ENCODE data around the gene FUT8. TPM values are rescaled to one million over a fixed set of nuclear protein-coding genes. Genes with fewer than 3 reads are reported as not detected.
"Not testable (repeated sequence)": the region's sequence is repeated elsewhere in the genome, so short reads cannot be mapped to it uniquely, and the experiment has no call there.

Gene FUT8
- total RNA-seq, 2 donors from 2014 or later: 56.6 to 98.8 TPM

DNA sequence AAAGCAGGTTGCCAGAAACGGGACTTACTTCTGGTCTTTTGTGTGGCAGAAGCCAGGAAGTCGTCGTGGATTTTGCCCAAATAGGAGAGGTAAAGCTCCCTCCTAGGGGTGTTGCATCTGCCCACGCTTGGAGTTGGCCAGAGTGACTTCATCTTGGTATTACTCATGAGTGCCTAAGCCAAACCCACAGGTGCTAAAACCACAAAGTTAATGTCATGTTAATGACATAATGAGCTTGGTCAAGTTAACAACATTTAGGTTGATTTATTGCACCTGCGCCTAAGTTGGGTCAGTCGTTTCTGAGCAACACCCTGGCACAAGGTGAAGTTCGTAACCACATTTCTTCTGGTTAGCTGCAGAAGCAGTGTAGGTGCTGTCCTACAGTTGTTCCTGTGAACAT is 225.2 kb downstream of the FUT8 start:
- Mint-ChIP-seq H3K36me3 (peaks cover 9 to 31% of the 10 kb centered on the region in 2 donors), H3K27ac (peak overlapping the region in 1 of 2 donors; percentile 13), H3K9me3 (no peaks in the 10 kb centered on the region)
- ATAC-seq (peak; percentile 92 to 99), DNase-seq (ENCODE audit: low spot score in 2 of 2) (peak; percentile 45 to 75)

DNA sequence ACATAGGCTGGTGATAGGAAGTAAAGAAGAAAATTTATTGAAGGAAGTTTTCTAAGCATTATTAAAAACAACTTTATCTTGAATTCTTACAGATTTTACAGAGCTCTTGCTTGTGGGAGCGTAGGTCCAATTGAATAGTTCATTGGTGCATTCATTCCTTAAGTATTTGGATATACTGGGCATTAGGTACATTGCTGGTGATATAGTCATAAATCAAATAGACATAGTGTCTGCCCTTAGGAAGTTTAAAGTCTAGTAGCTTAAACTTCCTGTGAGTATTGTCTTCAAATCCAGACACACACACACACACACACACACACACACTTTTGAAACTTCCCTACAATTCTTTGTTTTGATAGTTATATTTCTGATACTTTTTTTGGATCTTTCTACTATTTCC is 226.7 kb downstream of the FUT8 start:
- ATAC-seq (no peak), DNase-seq (ENCODE audit: low spot score in 2 of 2) (no peak)
- Mint-ChIP-seq H3K9me3 (no peaks in the 10 kb centered on the region), H3K36me3 (peaks cover 9 to 31% of the 10 kb centered on the region in 2 donors), H3K27ac (no peak overlapping the region)

DNA sequence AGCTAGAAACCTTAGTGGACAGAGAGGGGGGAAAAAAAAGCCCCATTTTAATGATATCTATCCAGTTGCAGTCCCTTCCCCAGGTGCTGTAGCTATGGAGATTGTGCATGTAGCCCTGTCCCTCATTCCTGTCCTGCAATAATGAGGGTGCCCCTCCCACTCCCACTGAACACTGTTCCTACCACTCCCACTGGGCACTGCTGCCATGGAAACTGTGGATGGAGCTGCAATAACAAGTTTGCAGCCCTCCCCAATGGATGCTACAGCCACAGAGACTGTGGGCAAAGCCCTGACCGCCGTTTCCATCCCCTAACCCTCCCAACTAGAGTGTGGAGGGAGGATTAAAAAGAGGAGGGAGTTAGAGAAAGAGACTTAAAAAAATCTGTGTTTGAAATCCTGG is 238.3 kb downstream of the FUT8 start:
- H3K36me3 Mint-ChIP-seq: peaks cover 21 to 44% of the 10 kb centered on the region in 2 donors
- no peak for DNase-seq (ENCODE audit: low spot score in 2 of 2)
- ATAC-seq: no peak
- H3K9me3 Mint-ChIP-seq: peaks cover 5 to 11% of the 10 kb centered on the region in 2 donors
- no peak overlapping the region for H3K27ac Mint-ChIP-seq

DNA sequence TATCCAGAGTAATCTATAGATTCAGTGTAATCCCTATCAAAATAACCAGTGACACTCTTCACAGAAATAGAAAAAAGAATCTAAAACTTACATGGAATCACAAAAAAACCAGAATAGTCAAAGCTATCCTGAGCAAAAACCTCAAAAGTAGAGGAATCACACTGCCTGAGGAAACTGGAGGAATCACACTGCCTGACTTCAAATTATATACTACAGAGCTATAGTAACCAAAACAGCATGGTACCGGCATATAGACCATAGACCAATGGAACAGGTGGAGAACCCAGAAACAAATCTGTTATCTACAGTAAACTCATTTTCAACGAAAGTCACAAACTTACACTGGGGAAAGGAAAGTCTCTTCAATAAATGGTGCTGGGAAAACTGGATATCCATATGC is 244.0 kb downstream of the FUT8 start:
- H3K9me3 Mint-ChIP-seq: peaks cover 5 to 10% of the 10 kb centered on the region in 2 donors
- DNase-seq (ENCODE audit: low spot score in 2 of 2) (no peak), ATAC-seq (no peak)
- peaks cover 19 to 46% of the 10 kb centered on the region in 2 donors for H3K36me3 Mint-ChIP-seq
- H3K27ac Mint-ChIP-seq: no peak overlapping the region

DNA sequence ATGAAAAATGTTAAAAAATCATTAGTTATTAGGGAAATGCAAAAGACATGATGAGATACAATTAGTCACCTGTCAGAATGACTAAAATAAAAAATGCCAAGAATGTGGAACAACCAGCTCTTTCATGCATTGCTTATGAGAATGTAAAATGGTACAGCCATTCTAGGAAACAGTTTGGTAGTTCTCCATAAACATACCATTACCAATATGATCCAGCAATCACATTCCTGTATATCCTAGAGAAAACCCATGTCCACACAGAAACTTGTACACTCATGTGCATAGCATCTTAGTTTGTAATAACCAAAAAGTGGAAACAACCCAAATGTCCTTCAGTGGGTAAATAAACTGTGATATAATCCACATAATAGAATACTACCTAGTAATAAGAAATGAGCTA is 245.7 kb downstream of the FUT8 start:
- Mint-ChIP-seq H3K9me3 (no peaks in the 10 kb centered on the region), H3K27ac (no peak overlapping the region), H3K36me3 (peaks cover 5 to 30% of the 10 kb centered on the region in 2 donors)
- DNase-seq (ENCODE audit: low spot score in 2 of 2): no peak
- no peak for ATAC-seq

DNA sequence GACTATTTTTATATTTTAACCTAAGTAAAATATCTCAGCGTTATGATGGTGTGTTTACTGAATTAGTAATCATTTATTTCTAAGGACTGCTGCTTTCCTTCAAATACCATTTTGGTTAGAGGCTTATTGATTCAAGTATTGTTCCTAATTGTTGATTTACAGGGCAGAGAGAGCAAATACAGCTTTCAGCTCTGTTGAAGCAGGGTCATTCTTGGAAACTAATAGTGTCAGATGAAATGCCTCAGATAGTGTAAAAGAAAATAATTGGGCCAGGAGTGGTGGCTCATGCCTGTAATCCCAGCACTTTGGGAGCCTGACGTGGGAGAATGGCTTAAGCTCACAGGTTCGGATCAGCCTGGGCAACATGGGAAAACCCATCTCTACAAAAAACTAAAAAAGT is 249.3 kb downstream of the FUT8 start:
- Mint-ChIP-seq H3K27ac (no peak overlapping the region), H3K36me3 (peaks cover 0 to 4% of the 10 kb centered on the region in 2 donors)
- no peak for DNase-seq (ENCODE audit: low spot score in 2 of 2)

DNA sequence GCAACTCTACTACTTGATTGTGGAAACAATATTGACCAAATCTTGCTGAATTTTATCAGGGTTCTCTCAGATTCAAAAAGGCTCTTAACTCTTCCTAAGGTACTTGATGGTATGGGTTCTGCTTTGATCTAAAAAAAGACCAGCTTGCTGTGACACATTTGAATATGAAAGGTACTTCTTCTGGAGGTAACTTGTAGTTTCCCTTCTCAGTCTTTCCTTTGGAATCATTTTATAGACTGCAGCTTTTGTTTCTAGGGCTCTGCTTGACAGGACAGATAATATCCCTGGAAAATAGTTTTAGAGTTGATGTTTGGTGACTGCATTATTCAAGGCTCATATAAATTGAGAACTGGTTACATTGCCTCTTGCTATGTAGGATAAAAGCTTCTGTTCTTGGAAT is 251.9 kb downstream of the FUT8 start:
- Mint-ChIP-seq H3K9me3 (no peaks in the 10 kb centered on the region), H3K36me3 (peaks cover 0 to 4% of the 10 kb centered on the region in 2 donors), H3K27ac (no peak overlapping the region)
- DNase-seq (ENCODE audit: low spot score in 2 of 2): no peak
- ATAC-seq: no peak

More for the DNA sequence above, 249.3 kb downstream of the FUT8 start:
- no peak for ATAC-seq
- no peaks in the 10 kb centered on the region for H3K9me3 Mint-ChIP-seq

DNA sequence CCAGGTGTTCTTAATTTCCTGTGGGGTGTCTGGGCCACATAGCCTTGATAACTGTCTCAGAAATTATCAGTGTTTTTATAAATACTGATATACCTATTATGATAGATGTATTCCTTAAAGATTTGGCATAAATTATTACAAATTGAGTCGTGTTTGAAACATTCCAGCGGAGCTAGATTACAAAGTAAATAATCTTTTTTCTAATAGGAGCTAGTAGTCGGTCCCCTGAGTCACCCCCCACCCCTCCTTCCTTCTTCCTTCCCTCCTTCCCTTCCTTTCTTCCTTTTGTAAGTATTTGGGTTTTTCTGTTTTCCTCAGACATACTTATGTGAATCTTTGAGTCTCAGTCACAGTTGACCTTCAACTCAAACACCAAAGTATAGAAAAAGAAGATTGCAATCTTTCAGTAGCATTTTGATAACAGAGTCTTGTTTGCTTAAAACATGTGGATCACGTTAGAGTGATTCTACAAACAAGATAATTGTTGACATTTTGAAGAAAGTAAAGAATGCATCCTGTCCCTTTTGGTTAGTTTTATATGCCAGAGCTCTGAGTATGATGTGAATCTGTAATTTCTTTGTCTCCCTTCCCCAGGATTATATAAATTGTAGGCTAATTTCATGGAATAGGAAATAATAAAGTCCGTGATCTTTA is 264.0 kb downstream of the FUT8 start:
- Mint-ChIP-seq H3K27ac (peak overlapping the region in 1 of 2 donors; percentile 19), H3K9me3 (no peaks in the 10 kb centered on the region), H3K36me3 (peaks cover 0 to 12% of the 10 kb centered on the region in 2 donors)
- DNase-seq (ENCODE audit: low spot score in 2 of 2): no peak
- no peak for ATAC-seq

DNA sequence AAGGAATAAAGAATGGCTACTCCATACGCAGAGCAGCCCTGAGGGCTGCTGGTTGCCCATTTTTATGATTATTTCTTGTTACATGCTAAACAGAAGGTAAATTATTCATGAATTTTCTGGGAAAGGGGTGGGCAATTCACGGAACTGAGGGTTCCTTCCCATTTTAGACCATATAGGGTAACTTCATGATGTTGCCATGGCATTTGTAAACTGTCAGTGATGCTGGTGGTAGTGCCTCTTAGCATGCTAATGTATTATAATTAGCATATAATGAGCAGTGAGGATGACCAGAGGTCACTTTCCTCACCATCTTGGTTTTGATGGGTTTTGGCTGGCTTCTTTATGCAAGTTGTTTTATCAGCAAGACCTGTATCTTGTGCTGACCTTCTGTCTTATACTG is 273.0 kb downstream of the FUT8 start:
- ATAC-seq: no peak
- DNase-seq (ENCODE audit: low spot score in 2 of 2): no peak

DNA sequence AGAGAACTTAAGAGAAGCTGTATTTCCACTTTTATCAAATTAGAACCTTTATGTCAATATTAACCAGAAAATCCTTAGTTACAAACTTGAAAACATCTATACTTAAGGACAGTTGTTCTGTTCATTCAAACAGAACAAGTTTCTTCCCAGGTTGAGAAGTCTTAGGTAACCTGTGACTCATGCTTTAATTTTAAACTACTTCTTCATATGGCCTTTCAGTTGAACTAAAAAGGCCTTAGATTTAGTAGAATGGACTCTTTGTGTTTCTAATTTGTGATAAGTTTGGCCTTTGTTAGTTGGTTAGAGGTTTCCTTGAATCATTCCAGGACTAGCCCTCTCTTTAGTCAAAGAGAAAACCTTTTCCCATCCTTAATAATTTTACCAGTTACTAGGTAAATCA is 274.2 kb downstream of the FUT8 start:
- no peak for ATAC-seq
- H3K27ac Mint-ChIP-seq: no peak overlapping the region
- peaks cover 0 to 15% of the 10 kb centered on the region in 2 donors for H3K9me3 Mint-ChIP-seq
- no peak for DNase-seq (ENCODE audit: low spot score in 2 of 2)
- peaks cover 0 to 35% of the 10 kb centered on the region in 2 donors for H3K36me3 Mint-ChIP-seq

More for the DNA sequence above, 273.0 kb downstream of the FUT8 start:
- Mint-ChIP-seq H3K27ac (no peak overlapping the region), H3K36me3 (peaks cover 0 to 27% of the 10 kb centered on the region in 2 donors), H3K9me3 (peaks cover 0 to 10% of the 10 kb centered on the region in 2 donors)

DNA sequence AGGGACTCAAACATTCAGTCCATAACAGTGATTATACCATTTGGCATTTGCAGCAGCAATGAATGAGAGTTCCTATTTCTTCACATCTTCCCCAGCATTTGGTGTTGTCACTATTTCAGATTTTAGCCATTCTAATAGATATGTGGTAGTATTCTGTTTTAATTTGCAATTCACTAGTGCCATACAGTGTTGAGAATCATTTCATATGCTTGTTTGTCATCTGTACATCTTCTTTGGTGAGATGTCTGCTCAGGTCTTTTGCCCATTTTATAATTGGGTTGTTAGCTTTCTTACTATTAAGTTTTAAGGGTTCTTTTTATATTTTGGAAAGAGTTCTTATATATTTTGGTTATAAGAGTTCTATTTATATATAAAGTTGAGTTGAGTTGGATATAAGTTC is 276.5 kb downstream of the FUT8 start:
- H3K9me3 Mint-ChIP-seq: peaks cover 0 to 15% of the 10 kb centered on the region in 2 donors
- no peak overlapping the region for H3K27ac Mint-ChIP-seq
- ATAC-seq (no peak), DNase-seq (ENCODE audit: low spot score in 2 of 2) (no peak)
- peaks cover 0 to 35% of the 10 kb centered on the region in 2 donors for H3K36me3 Mint-ChIP-seq

DNA sequence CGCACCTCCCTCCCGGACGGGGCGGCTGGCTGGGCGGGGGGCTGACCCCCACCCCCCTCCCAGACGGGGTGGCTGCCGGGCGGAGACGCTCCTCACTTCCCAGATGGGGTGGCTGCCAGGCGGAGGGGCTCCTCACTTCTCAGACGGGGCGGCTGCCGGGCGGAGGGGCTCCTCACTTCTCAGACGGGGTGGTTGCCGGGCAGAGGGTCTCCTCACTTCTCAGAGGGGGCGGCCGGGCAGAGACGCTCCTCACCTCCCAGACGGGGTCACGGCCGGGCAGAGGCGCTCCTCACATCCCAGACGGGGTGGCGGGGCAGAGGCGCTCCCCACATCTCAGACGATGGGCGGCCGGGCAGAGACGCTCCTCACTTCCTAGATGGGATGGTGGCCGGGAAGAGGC is 280.0 kb downstream of the FUT8 start:
- peak overlapping the region in 1 of 2 donors; percentile 29 for H3K27ac Mint-ChIP-seq
- DNase-seq (ENCODE audit: low spot score in 2 of 2); ATAC-seq: not testable (repeated sequence)
- peaks cover 0 to 34% of the 10 kb centered on the region in 2 donors for H3K36me3 Mint-ChIP-seq
- peaks cover 0 to 15% of the 10 kb centered on the region in 2 donors for H3K9me3 Mint-ChIP-seq

DNA sequence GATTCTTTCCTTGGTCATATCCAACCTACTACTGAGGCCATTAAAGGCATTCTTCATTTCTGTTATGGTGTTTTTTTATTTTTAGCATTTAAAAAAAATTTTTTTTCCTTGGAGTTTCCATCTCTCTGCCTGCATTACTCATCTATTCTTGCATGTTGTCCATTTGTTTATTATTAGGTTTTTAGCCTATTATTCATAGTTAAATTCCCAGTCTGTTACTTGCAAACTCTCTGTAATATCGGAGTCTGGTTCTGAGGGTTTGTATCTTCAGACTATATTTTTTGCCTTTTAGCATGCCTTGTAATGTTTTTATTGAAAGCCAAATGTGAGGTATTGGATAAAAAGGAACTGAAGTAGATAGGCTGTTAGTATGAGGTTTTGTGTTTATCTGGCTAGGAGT is 284.3 kb downstream of the FUT8 start:
- Mint-ChIP-seq H3K27ac (no peak overlapping the region), H3K9me3 (no peaks in the 10 kb centered on the region), H3K36me3 (peaks cover 0 to 6% of the 10 kb centered on the region in 2 donors)
- ATAC-seq (no peak), DNase-seq (ENCODE audit: low spot score in 2 of 2) (no peak)

DNA sequence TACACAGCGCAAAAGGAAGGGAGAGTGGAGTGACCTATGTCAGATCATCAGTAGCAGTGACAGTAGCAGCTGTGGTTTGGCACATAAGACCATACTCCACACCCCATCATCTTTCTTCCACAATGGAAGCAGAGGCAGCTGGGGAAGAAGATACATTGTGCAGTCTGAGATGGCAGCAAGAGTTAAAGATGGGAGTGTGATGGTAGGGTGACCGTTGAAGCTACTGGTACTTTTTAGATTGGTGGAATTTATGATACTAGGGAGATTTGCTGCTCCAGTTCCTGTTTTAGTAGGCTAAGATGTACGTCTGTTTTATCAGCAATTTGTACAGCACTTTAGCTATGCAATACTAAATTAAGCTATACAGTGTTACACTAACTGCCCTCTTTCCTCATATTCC is 291.0 kb downstream of the FUT8 start:
- Mint-ChIP-seq H3K9me3 (peaks cover 1 to 4% of the 10 kb centered on the region in 2 donors), H3K36me3 (peaks cover 6 to 23% of the 10 kb centered on the region in 2 donors), H3K27ac (no peak overlapping the region)
- ATAC-seq (no peak), DNase-seq (ENCODE audit: low spot score in 2 of 2) (no peak)

DNA sequence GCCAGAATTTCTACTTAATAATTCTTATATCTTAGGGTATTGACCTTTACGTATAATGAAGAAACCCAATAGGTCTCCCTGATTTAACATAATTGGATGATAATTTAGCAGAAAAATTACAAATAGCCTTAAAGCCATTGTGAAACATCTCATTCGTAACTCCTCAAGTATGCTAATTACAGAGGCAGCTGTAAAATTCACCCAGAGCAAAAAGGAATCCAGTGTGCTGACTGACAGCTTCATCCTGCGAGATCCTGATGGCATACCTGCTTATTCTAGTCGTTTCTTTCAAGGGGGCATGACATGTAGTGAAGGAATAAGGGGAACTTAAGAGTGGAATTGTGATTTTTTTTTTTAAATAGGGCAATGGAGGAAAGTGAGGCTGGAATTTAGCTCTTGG is 291.5 kb downstream of the FUT8 start:
- no peak for DNase-seq (ENCODE audit: low spot score in 2 of 2)
- no peak overlapping the region for H3K27ac Mint-ChIP-seq
- peaks cover 3 to 4% of the 10 kb centered on the region in 2 donors for H3K9me3 Mint-ChIP-seq
- H3K36me3 Mint-ChIP-seq: peaks cover 6 to 25% of the 10 kb centered on the region in 2 donors
- ATAC-seq: no peak

DNA sequence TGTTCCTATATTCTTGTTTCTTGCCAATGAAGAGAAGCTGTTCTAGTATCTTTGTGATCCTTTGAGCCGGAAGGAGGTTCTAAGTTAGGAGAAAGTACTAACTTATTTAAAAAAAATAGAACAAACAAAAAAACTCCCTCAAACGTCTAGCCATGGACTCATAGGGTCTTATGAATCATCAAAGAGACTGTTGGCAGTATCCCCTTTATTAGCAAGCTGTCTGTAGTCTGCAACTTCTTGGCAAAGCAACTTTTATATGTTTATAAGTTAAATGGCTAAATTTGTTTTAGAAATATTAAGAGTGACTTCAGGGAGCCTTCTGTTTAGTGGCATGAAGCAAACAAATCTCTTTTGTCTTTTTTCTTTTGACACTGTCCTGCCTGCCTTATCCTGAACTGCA is 291.9 kb downstream of the FUT8 start:
- H3K27ac Mint-ChIP-seq: peak overlapping the region in 1 of 2 donors; percentile 92
- peaks cover 6 to 25% of the 10 kb centered on the region in 2 donors for H3K36me3 Mint-ChIP-seq
- peak; percentile 5 to 25 for ATAC-seq

DNA sequence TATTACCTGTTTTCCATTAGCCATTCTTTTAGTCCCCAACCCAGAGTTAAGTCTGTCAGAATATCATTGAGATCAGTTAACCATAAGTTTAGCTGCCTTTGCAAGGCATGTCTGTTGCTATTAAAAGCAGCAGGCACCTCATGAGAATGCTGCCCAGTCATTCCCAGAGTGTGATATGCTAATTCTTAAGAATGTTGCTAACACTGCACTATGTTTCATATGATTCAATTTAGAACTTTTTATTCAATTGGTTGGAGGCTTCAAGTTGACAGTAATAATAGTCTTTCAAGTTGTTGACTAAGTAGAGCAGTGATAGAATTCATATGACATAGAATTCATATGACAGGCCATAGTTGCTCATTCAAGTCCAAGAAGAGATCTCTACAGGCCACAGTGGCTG is 292.3 kb downstream of the FUT8 start:
- DNase-seq (ENCODE audit: low spot score in 2 of 2) (peak in 1 of 2 donors; percentile 48), ATAC-seq (peak; percentile 94 to 96)
- H3K9me3 Mint-ChIP-seq: peaks cover 3 to 7% of the 10 kb centered on the region in 2 donors
- peaks cover 6 to 25% of the 10 kb centered on the region in 2 donors for H3K36me3 Mint-ChIP-seq
- peak overlapping the region in 1 of 2 donors; percentile 92 for H3K27ac Mint-ChIP-seq

More for the DNA sequence above, 291.9 kb downstream of the FUT8 start:
- DNase-seq (ENCODE audit: low spot score in 2 of 2): no peak
- peaks cover 3 to 7% of the 10 kb centered on the region in 2 donors for H3K9me3 Mint-ChIP-seq

DNA sequence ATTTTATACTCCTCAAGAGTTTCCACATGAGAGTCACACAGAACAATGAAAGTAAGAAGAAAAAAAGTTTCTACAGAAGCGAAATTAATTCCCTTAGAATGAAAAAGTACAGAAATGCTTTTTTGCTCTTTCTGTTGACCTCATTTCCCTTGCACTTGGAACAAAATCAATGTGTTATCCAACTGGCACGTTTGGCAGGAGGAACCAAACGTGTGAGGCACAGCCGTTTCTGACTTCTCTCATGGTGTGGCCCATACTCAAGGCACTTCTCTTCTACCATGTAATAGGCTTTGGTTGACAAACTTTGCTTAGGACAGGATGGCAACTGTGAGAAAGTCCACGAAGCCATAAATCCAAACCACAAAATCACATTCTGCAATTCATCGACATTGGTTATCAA is 297.0 kb downstream of the FUT8 start:
- DNase-seq (ENCODE audit: low spot score in 2 of 2): no peak
- peaks cover 17 to 38% of the 10 kb centered on the region in 2 donors for H3K36me3 Mint-ChIP-seq
- ATAC-seq: no peak
- H3K27ac Mint-ChIP-seq: no peak overlapping the region
- H3K9me3 Mint-ChIP-seq: peaks cover 8 to 22% of the 10 kb centered on the region in 2 donors
